H1 (cell line): ENCODE results near the gene TUBA4B. TPM values are rescaled to one million over a fixed set of nuclear protein-coding genes. Genes with fewer than 3 reads are reported as not detected.

Experiments used
- ASH2L ChIP-seq: fragments of 200-600, 300-600 bp; sonication (generic); IDR thresholded peaks from one replicate; pipeline ENCODE4 v1.7.1; 2017; ENCODE audit warnings: low read length
- BRCA1 ChIP-seq: IDR thresholded peaks from 2 replicates; pipeline ENCODE4 v1.6.1; 2012; ENCODE audit warnings: low read depth, low read length, improper control_type of control experiment
- CHD7 ChIP-seq: fragments of 300-600 bp; sonication (generic); IDR thresholded peaks from 2 replicates; pipeline ENCODE4 v1.7.1; 2012; ENCODE audit warnings: low read length, moderate library complexity, mild to moderate bottlenecking, inconsistent platforms; ENCODE audit not compliant: insufficient replicate concordance
- GABPA ChIP-seq: IDR thresholded peaks from 2 replicates; pipeline ENCODE4 v1.6.1; 2011; ENCODE audit warnings: mild to moderate bottlenecking, low read length, moderate library complexity, borderline replicate concordance; ENCODE audit not compliant: insufficient read depth
- NRF1 ChIP-seq: IDR thresholded peaks from 2 replicates; pipeline ENCODE4 v1.6.1; 2011; ENCODE audit warnings: mild to moderate bottlenecking, low read depth, low read length, improper control_type of control experiment
- RNF2 ChIP-seq: fragments of 200-900, 300-1000 bp; sonication (generic); IDR thresholded peaks from 2 replicates; pipeline ENCODE4 v1.7.1; 2016; ENCODE audit warnings: borderline replicate concordance, low read depth, mild to moderate bottlenecking, antibody characterized with exemption, low read length; ENCODE audit not compliant: poor library complexity, severe bottlenecking; ENCODE audit errors: missing control alignments
- SAP30 ChIP-seq: fragments of 300-600 bp; sonication (generic); IDR thresholded peaks from 2 replicates; pipeline ENCODE4 v1.7.1; 2012; ENCODE audit warnings: low read length, moderate library complexity, mild to moderate bottlenecking, inconsistent platforms; ENCODE audit not compliant: insufficient read depth, insufficient replicate concordance
- TAF1 ChIP-seq: IDR thresholded peaks from 2 replicates; pipeline ENCODE4 v1.6.1; 2011; ENCODE audit warnings: mild to moderate bottlenecking, low read depth, low read length
- USF2 ChIP-seq: IDR thresholded peaks from 2 replicates; pipeline ENCODE4 v1.6.1; 2011; ENCODE audit warnings: low read length, improper control_type of control experiment
- polyA plus RNA-seq, 7 experiments: library from polyadenylated mRNA; depleted of rRNA in 3 of 7; stranded (reverse) in 5 of 7; unstranded in 2 of 7; fragments of >200 nt in 5 of 7; fragments of 200-250 nt in 2 of 7; gene quantifications; 1 replicate in 5 of 7; 2 replicates in 1 of 7; 4 replicates in 1 of 7; pipeline versions ENCODE4 v1.2.1 to v1.2.3, GENCODE V29; 2011 to 2013; ENCODE audit warnings: missing spikeins in 2 of 7, mixed read lengths in 2 of 7
- total RNA-seq: library from RNA; stranded (reverse); fragmentation: NEBNext Ultra II Directional; extraction: Animal tissue kit (Norgen Biotek cat#: 25700); gene quantifications from 2 replicates; pipeline ENCODE4 v1.2.1, GENCODE V29; 2021
- TF ChIP-seq, protein P1 (sequence below): IDR thresholded peaks from 2 replicates; pipeline ENCODE4 v1.6.1; 2012; ENCODE audit warnings: inconsistent platforms

TUBA4B gene
- total and polyA plus RNA-seq, 2 of the 8 experiments (the other 6 are each of a cell fraction or from before 2014, with no cell fraction given), result 0.08 to 0.24 TPM

GRCh38 chr2:219285373-219285735, 32.3 kb downstream of the TUBA4B start (continued):
- TF ChIP-seq CHD7 (no peak), SAP30 (no peak), NRF1 (no peak), ASH2L (no peak), TAF1 (no peak), GABPA (no peak), RNF2 (no peak), BRCA1 (no peak), USF2 (no peak)
- TF ChIP-seq, protein P1, sequence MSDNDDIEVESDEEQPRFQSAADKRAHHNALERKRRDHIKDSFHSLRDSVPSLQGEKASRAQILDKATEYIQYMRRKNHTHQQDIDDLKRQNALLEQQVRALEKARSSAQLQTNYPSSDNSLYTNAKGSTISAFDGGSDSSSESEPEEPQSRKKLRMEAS, result no peak
